ENCODE data around the gene SEC61G.

Gene SEC61G

DNA sequence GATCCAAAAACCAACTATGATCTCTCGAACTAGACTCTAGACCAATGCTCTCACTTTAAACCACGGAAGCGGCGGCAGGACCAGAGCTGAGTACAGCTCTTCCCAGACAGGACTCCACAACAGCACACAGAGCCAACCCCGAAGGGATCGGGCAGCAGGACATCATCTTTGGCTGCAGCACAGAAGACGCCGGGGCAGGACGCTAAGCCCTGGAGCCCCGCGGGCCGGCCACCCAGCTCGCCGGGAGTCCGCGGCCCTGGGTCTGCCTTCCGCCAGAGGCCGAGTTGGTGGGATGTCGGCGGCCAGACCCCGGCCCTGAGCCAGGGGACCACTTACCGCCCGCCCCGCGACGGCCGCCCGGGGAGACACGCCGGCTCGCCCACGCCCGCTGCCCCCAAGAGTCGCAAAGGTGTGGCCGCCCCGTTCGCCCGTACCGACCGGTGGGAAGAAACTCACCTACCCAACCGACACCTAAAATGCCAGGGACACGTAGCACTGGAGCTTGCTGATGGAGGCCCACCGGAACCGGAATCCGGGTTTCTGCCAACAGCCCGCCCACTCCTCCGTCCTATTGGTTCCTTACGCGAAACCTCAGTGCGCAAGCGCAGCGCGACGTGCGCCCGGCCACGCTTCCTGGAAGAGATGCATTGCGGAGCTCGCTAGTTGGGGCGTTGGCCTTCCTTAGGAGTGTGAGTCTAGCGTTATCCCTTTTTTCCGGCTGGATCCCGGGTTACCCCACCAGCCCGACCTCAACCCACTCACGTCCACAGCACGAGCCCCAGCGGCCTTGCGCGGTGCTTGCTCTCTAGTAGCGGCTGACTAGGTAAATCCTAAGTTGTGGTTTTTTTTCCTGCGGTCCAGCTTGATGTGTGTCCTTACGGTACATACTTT lies at the start of gene SEC61G:
SEC61G (minus strand) TSS at position 510 of the 891 bp plus-strand sequence. CDS start 1,623 bp downstream, outside the sequence.
- DNase-seq = peak; percentile 96

DNA sequence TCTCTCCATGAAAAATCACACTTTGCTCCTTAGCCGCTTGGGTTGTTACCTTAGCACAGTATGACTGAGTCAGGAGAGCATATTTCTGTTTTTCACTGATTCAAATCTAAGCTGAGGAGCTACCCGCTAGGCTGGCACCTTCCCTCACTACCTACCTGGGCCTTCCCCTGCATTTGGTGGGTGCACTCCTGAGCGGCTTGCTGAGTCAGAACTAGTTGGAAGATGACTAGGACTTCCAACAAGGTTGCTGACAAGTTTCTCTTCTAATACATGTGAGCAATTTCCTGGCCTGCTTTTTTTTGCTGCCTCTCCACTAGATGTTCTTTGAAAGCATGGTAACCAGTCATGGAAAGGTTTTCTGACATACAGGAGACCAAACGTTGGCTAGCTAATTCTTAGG lies 43.8 kb upstream of the SEC61G start:
- no peak for DNase-seq

DNA sequence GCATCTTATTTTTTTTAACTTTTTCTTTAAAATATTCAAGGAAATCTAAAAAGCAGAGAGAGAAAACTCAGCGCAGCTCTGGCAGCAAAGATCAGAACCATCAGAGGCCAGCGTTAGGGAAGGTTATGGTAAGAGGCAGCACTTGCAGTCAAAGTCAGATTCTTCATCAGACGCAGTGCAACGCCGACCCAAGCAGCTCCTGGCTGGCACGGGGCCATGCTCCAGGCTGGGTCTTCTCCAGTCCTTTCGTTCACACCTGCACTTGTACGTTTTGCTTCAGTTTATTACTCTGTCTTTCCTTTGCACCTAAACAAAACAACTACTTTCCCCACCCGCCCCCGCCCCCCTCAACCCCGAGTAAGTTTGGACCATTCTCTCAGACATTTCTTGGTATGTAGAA lies 43.1 kb upstream of the SEC61G start:
- DNase-seq = no peak

DNA sequence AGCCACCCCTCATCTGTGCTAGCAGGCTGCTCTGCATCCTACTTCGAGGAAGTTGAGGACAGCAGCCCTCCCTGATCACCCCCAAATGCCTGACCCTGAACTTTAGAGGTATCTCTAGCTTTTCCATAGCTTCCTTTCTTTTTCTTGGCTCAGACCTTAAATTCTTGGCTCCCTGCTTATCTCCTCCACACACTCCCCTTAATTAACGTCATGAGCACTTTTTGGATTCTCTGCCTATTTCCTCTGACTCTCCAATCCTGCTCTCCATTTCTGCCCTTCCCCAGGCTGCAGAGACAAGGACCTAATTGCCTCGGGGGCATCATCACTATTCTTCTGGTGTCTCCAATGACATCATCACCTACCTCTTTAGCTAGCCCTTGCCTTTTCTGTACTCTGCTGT lies 40.8 kb upstream of the SEC61G start:
- no peak for DNase-seq

DNA sequence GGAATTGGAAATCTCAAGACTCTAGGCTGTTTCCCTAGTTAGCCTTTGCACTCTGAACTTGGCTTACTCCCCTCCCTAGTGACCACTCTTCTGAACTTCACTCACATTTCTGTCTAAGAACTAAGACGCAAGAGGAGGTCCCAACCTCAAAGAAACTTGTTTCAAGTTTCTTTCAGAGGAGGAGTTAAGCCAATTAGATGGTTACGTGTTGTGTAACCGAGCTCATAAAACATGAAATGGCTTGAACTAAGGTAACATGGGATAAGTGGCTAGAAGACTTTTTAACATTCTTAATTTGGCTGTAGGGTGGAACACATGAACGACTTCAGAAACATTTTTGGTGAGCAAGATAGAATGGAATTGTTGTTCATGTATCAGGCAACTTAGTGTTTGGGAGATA lies 39.5 kb upstream of the SEC61G start:
- no peak for DNase-seq

DNA sequence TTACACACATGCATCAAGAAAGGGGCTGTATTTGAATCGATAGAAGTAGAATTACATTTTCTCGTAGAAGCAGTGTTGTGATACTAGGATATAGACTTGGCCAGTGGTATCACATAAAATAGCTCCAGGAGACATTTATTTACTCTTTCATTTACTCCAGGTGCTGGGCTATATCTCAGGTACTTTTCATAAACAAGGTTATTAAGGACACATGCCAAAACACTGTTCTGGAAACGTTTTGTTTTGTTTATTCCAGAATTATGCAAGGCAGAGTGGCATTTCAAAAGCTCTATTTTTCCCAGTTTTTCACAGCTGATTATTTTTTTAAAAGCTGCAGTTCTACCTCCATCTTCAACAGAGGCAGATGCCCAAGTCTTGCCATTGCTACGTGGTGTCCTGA lies 37.8 kb upstream of the SEC61G start:
- DNase-seq = no peak

DNA sequence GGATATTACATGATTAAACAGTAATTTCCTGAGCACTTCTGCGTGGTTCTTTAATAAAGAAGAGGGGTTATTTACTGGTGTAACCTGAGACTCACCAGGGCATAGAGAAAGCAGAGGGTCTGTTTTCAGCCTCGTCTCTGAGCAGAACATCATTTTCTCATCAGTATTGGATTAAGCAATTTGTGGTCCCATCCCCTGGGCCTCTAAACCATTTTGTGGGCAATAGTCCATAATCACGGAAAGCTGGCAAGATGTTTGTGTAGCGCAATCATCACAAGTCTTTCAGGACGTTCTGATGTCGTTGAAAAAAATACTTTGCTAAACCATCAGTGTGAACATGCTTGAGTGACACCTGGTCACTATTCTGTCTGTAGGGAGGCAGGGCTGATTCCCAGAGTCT lies 37.1 kb upstream of the SEC61G start:
- DNase-seq = no peak

DNA sequence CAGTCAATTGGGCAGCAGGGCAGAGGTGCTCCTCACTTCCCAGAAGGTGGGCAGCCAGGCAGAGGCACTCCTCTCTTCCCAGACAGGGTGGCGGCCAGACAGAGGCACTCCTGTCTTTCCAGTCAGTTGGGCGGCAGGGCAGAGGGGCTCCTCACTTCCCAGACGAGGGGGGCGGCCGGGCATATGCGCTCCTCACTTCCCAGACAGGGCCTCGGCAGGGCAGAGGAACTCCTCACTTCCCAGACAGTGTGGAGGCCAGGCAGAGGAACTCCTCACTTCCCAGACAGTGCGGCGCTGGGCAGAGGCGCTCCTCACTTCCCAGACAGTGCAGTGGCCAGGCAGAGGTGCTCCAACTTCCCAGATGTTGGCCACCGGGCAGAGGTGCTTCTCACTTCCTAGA lies 33.4 kb upstream of the SEC61G start:
- DNase-seq = no peak

DNA sequence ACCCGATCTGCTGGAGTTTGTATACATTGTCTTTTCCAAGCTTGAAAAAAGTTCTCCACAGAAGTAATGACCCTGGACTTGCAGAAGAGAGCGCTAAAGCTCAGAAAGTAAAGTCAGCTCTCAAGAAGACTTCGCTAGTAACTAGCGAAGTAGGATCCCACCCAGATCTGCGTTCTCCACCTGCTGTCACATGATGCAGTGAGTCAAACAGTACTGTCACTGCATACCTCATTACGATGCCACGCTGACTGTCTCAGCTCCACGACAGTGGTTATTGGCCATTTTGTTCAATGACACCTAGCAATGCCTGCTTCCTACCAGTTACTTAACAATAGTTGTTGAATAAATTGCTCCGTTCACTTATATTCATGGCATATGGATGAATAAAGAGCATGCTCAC lies 29.7 kb upstream of the SEC61G start:
- peak; percentile 7 for DNase-seq

DNA sequence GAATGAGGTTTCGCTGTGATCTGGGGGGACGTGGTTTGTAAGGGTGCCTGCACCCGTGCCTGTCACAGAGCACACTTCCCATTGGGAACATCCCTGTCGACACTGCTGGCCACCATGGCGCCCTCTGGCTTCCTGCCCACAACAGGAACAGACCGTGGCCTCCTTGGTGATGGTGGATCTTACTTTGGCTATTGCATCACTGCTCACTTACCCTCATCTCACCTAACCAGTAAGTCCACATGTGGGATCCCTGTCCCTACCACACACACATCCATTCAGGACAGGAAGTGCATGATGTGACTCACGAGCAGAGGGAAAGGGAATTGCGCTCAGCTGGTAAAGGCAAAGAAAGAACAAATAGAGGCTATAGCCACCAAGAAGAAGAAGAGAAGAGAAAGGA lies 26.2 kb upstream of the SEC61G start:
- DNase-seq = no peak

DNA sequence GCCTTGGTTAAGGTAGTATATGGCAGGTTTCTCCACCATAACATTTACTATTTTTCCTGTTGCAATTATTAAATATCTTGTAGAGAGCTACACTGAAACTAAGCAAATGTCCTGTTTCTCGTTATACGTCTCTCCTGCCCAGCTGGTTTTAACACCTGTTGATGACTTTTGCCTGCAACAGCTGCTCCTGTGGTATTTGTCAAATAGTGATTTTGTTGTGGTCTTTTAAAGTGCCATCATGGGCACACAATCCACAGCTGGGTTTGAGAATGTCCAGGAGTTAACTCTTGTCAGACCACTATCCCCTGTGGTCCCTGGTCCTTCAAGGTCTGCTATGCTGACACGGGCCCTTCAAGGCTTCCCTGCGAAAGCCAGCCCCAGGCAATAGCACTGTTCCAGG lies 24.9 kb upstream of the SEC61G start:
- DNase-seq = no peak

DNA sequence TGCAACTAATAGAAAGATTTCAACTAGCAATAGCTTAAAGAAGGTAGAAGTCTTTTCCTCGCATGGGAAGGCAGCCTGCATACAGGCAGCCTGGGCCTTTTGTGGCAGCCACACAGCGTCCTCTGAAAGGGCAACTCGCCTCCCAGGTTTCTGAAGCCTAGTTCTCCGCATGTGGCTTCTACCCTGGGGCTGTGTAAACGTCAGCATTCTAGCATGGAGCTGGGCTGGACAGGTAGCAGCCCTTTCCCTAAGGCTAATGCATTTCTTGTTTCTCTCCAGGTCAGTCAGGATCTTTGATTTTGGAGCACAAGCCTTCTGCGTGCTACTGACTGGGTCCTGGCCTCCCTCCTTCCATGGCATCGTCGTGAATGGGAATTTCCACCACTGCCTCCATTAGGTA lies 23.8 kb upstream of the SEC61G start:
- DNase-seq = no peak

DNA sequence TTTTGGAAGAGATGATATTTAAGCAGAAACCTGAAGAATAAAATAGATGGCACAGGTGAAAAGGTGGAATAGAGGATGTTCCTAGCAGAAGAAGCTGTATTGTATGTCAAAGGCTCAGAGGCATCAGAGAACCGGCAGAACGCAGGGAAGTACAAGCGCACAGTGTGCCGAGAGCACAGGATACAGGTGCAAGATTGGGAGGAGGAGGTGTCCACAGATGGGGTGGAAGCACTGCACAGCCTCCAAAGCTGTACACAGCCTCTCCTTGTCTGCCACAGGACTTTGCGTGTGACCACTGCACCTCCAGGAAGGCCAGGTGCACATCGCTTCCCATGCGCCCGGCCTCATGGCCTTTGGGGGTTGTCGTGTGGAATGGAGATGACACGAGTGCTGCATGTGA lies 23.3 kb upstream of the SEC61G start:
- DNase-seq = no peak

DNA sequence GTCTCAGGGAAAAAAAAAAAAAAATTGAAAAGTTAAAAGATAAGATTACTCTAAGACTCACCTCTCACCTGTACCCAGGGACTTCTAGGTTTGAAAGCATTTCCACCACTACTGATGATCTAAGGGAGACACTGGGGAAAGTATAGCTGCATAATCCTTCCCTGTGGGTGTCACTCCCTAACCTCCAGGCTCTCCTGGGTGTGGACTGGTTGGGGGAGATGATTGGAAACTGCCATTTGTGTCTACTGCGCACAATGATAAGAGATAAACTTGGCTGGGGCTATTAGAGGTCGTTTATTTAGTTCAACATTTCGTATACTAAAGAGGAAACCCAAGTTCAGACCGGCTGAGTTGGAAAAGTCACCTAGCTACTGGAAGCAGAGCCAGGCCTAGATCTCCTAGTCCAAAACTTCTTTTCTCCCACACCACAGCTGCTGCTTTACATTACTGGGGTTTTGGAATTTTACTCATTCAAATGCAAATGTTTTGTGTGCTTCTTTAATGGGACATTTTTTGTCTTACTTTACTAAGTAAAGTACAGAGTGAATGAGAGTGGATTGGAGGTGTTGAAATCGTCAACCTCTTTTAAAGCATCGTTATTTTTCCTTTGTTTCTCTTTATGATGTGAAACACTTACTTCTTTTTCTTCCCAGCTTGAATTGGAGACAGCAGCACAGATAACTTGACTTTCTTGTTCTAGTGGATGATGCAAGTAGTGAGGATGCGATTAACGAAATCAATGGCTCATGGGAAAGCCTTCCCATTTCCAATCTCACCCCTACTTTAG lies 22.3 kb upstream of the SEC61G start:
- DNase-seq = no peak

DNA sequence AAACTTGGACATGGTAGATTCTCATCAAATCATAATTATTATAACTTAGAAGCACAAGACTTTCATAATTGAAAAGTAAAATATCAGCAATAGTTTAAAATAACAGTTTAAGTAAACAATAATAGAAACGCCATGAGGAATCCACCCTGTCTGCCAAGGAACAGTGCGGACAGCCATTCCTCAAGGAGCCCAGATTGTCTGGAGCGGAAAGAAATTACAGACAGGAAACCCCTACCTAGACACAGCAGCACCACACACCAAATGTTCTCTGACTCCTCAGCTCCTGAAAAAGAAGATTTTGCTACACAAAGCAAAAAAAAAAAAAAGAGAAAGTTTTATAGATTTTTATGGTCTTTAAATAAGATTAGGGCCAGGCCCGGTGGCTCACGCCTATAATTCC lies 21.5 kb upstream of the SEC61G start:
- no peak for DNase-seq

DNA sequence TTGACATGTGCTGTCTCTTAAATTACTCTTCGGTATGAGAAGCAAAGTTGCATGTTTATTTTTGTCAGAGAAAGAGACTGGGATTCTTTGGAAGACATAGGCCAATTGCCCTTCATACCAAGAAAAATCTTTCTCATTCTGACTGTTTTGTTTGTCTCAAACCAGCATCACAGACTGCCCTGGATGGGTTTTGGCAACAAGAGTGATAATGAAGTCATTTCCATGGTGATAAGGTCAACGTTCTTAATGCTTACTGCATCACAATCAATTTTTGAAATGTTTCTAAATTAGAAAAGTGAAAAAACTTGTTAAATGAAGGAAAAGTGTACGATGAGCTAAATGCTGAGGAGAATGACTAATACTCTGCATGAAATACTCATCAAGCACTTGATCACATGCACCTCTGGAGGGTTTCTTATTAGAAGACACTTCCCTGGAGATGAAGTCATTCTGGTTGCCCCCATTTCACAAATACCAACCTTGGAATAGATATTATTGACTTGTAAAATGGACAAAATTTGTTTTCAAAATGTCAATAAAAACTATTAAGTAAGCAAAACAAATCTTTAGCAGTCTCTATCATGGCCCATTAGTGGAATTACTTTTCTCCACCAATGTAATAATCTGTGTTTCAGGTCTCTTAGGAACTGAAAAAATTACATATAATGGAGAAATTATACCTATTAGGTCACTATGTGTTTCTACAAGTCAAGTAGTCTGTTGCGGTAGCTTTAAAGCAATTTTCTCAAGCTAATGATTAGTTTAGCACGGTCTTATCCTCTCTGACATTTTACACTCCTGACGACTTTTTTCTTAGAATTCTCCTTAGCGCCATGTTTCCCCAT lies 19.9 kb upstream of the SEC61G start:
- no peak for DNase-seq

DNA sequence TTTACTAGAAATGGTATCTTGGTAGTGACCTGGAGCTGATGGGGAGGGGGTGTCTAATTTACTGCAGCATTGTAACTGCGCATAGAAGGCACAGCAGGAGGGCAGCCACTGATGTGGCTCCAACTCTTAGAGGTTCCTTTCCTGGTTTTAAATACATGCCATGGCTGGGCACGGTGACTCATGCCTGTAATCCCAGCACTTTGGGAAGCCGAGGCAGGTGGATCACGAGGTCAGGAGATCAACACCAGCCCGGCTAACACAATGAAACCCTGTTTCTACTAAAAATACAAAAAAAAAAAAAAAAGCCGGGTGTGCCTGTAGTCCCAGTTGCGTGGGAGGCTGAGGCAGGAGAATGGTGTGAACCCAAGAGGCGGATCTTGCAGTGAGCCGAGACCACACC lies 19.2 kb upstream of the SEC61G start:
- no peak for DNase-seq

DNA sequence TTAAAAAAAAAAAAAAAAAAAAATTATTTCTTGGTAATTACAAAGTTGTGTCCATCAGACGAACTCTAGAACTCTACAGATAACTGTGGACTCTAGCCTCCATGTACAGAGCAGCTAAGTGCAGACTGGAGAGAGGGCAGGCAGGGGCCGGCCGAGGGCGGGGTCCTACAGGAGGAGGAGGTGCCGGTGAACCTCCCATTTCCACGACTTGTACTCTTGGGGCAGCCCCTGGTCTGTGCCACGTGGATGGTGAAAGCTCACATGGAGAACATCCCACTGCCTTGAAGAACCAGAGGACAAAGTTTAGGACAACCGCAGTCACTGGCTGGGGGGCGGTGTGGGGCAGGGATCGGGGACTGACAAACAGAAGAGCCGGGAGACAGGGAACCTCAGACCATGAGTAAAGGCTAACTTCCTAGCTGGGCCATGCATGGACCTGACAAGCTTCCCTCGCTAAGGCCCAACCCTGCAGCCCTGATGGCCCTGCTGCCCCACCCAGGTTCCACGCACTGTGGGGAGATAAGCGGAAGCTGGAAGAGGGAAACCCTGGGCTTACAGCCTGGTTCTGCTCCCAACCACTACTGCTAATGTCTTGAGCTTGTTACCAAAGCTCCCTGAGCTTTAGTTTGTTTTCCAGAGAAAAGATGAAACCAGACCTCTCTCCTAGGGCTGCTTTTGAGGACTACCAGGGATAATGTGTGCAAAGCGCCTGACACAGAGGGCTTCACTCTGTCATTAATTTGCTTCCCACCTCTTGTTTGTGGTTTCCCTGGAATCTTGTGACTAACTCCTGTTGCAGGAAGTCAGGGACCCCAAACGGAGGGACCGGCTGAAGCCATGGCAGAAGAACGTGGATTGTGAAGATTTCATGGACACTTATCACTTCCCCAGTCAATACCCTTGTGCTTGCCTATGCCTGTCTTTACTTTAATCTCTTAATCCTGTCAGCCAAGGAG lies 16.1 kb upstream of the SEC61G start:
- DNase-seq = no peak

DNA sequence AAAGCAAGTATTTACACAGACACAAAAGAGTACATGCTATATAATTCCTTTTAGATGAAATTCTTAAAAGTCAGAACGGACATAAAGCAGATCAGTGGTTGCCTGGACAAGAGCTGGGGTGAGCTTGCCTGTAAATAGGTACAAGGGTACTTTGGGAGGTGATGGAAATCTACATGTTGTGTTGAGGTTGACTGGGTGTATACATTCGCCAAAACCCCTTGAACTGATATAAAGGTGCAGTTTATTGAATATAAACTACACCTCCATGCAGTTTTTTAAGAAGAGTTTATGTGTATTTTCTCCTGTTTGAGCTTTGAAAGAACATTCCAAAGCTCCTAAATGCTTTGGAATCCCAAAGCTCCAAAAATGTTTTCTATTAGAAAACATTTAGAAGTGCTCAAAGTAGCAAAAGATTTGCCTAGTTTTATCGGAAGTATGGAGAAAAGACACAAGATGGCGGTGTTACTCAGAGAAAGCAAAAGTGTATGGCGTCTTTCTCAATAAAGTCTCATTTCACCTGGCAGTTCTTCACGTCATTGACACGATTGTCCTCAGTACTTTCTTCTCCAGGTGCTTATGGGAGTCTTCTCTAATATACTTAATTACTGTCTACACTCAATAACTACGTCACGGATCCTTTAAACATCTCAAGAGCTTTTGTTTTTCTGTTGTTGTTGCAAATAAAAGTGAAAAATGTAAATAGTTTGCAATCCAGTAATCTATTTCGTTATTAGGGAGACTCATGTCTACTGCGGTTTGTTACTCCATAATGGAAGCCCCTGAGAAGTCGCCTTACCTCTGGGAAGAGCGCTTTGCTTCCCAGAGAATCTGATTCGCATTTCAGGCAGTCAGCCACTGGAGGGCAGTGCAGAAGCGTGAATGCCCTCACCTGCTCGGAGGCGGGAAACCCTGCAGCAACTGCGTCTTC lies 14.7 kb upstream of the SEC61G start:
- peak; percentile 69 for DNase-seq

DNA sequence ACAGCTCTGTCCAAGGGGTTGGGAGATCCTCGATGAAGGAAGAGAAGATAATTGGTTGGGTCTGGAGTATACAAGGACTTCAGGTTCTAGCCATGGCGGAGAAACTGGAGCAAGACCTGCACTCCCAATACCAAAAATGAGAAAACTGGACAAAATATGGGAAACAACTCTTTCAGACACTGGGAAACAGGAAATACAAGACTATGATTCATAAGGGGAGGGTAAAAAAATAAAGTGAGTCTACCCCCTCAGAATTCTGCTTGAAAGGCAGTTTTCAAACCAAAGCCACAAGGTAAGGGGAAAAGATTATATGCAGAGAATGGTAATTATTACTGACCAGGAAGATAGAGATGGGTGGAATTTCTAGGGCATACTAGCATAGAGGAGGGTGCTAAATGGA lies 10.2 kb upstream of the SEC61G start:
- DNase-seq = no peak

DNA sequence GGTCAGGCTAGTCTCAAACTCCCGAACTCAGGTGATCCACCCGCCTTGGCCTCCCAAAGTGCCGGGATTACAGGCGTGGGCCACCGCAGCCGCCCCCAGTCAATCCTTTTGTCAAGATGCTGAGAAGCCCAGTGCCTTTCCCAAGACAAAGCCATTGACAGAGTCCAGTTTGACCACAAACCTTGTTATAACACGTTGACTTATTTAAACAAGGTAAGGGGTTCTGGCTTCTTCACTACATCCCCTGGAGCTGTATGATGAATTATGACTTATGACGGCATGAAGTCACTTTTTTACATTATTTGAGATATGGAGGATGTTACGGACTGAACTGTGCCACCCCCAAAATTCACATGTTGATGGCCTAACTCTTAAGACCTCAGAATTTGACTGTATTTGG lies 5.8 kb upstream of the SEC61G start:
- DNase-seq = no peak
